Tibial nerve (tissue), 4 donors: ENCODE measurements around the gene CD300LD. TPM values are rescaled to one million over a fixed set of nuclear protein-coding genes. Genes with fewer than 3 reads are reported as not detected.

Source experiments
- DNase-seq, 2 donors: peaks; one replicate each; pipeline ENCODE4 v3.0.0-alpha.2; 2019; ENCODE audit warnings: low spot score in 2 of 2
- H3K27ac ChIP-seq, 4 donors: fragments of 200-600 bp; sonication (generic) in 3 of 4; one replicate each; pipeline ENCODE4 v1.5.1; 2017 to 2019; ENCODE audit warnings: mild to moderate bottlenecking in 1 of 4
- H3K27me3 ChIP-seq, 2 donors: fragments of 200-600 bp; sonication (generic) in 1 of 2; one replicate each; pipeline versions ENCODE4 v1.5.1 to v1.6.0; 2017 to 2019
- H3K36me3 ChIP-seq, 3 donors: fragments of 200-600 bp; sonication (generic); one replicate each; pipeline ENCODE4 v1.5.1; 2018 to 2019
- H3K4me1 ChIP-seq, 4 donors: fragments of 200-600 bp; sonication (generic) in 3 of 4; one replicate each; pipeline ENCODE4 v1.5.1; 2017 to 2019
- H3K4me3 ChIP-seq, 4 donors: fragments of 200-600 bp; sonication (generic) in 3 of 4; one replicate each; pipeline ENCODE4 v1.5.1; 2017 to 2019; ENCODE audit warnings: mild to moderate bottlenecking in 1 of 4, moderate library complexity in 1 of 4
- H3K9me3 ChIP-seq, 4 donors: fragments of 200-600 bp; sonication (generic) in 3 of 4; one replicate each; pipeline ENCODE4 v1.5.1; 2017 to 2019
- EP300 ChIP-seq, 2 donors: sonication (generic); formaldehyde crosslinking; IDR thresholded peaks; one replicate each; pipeline ENCODE4 v1.6.1; 2017; ENCODE audit warnings: antibody characterized with exemption in 2 of 2, mild to moderate bottlenecking in 1 of 2
- POLR2A ChIP-seq, 2 donors: fragments of 450-650 bp; IDR thresholded peaks; one replicate each; pipeline ENCODE4 v1.6.1; 2017; ENCODE audit warnings: antibody characterized with exemption in 2 of 2, mild to moderate bottlenecking in 2 of 2, moderate library complexity in 2 of 2
- WGBS, 2 donors: methylation state at CpG; one replicate each; pipeline ENCODE4 v1.1.5; 2018; 5-methylcytosine and 5-hydroxymethylcytosine counted together
- total RNA-seq, 4 donors: library from RNA; depleted of rRNA; stranded (reverse); fragments of >200 nt; gene quantifications; one replicate each; pipeline ENCODE4 v1.1.0, GENCODE V29; 2016
- TF ChIP-seq, protein P1 (sequence below), 5 experiments: fragments of 200-600 bp in 3 of 5; fragments of 450-650 bp in 2 of 5; sonication (generic) in 3 of 5; IDR thresholded peaks; one replicate each; pipeline ENCODE4 v1.5.1; 2016 to 2019; ENCODE audit warnings: antibody characterized with exemption in 5 of 5, mild to moderate bottlenecking in 3 of 5, moderate library complexity in 2 of 5

Gene CD300LD
- total RNA-seq, 4 donors from 2014 or later: not detected

GRCh38 chr17:74616696-74617095 lies 24.6 kb upstream of the CD300LD start:
- Histone ChIP-seq H3K27ac (no peak overlapping the region), H3K9me3 (no peaks in the 10 kb centered on the region), H3K4me3 (no peak overlapping the region), H3K36me3 (no peaks in the 10 kb centered on the region), H3K27me3 (no peaks in the 10 kb centered on the region), H3K4me1 (no peaks in the 10 kb centered on the region)
- TF ChIP-seq, protein P1, sequence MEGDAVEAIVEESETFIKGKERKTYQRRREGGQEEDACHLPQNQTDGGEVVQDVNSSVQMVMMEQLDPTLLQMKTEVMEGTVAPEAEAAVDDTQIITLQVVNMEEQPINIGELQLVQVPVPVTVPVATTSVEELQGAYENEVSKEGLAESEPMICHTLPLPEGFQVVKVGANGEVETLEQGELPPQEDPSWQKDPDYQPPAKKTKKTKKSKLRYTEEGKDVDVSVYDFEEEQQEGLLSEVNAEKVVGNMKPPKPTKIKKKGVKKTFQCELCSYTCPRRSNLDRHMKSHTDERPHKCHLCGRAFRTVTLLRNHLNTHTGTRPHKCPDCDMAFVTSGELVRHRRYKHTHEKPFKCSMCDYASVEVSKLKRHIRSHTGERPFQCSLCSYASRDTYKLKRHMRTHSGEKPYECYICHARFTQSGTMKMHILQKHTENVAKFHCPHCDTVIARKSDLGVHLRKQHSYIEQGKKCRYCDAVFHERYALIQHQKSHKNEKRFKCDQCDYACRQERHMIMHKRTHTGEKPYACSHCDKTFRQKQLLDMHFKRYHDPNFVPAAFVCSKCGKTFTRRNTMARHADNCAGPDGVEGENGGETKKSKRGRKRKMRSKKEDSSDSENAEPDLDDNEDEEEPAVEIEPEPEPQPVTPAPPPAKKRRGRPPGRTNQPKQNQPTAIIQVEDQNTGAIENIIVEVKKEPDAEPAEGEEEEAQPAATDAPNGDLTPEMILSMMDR (IDR thresholded peaks at IDR 0.05): no peak
- no peak for TF ChIP-seq EP300 (IDR thresholded peaks at IDR 0.05)
- TF ChIP-seq POLR2A (IDR thresholded peaks at IDR 0.05): no peak
- WGBS, 2 donors: 86 to 91% methylated on average over 7 of the region's 7 CpGs
- no peak for DNase-seq

GRCh38 chr17:74612046-74612445 lies 20.0 kb upstream of the CD300LD start:
- TF ChIP-seq, protein P1 (IDR thresholded peaks at IDR 0.05): no peak
- TF ChIP-seq EP300 (IDR thresholded peaks at IDR 0.05) (no peak), POLR2A (IDR thresholded peaks at IDR 0.05) (no peak)
- H3K36me3 ChIP-seq: no peaks in the 10 kb centered on the region
- no peak overlapping the region for H3K27ac ChIP-seq
- H3K9me3 ChIP-seq: peaks cover 0 to 8% (median 0%) of the 10 kb centered on the region in 4 donors
- no peak overlapping the region for H3K4me3 ChIP-seq
- 84 to 90% methylated on average over 6 of the region's 6 CpGs for WGBS, 2 donors
- no peaks in the 10 kb centered on the region for H3K27me3 ChIP-seq
- no peak for DNase-seq
- no peaks in the 10 kb centered on the region for H3K4me1 ChIP-seq

- no peak for TF ChIP-seq EP300 (IDR thresholded peaks at IDR 0.05)
- TF ChIP-seq, protein P1 (IDR thresholded peaks at IDR 0.05): no peak
- no peak for TF ChIP-seq POLR2A (IDR thresholded peaks at IDR 0.05)
- 29 to 30% methylated on average over 2 of the region's 2 CpGs for WGBS, 2 donors
- peaks cover 0 to 6% (median 0%) of the 10 kb centered on the region in 4 donors for H3K4me1 ChIP-seq
- H3K9me3 ChIP-seq: peaks cover 0 to 8% (median 0%) of the 10 kb centered on the region in 4 donors
- no peaks in the 10 kb centered on the region for H3K36me3 ChIP-seq
- H3K27me3 ChIP-seq: no peaks in the 10 kb centered on the region
- no peak for DNase-seq
- no peak overlapping the region for H3K27ac ChIP-seq
- no peak overlapping the region for H3K4me3 ChIP-seq
Observed at GRCh38 chr17:74610108-74610507, 18.0 kb upstream of the CD300LD start.

GRCh38 chr17:74608511-74608910 lies 16.4 kb upstream of the CD300LD start:
- H3K9me3 ChIP-seq: peaks cover 0 to 8% (median 0%) of the 10 kb centered on the region in 4 donors
- H3K4me1 ChIP-seq: peaks cover 0 to 11% (median 0%) of the 10 kb centered on the region in 4 donors
- peaks cover 0 to 4% of the 10 kb centered on the region in 2 donors for H3K27me3 ChIP-seq
- H3K27ac ChIP-seq: no peak overlapping the region
- no peak overlapping the region for H3K4me3 ChIP-seq
- WGBS, 2 donors: 94% methylated on average over 3 of the region's 3 CpGs
- TF ChIP-seq EP300 (IDR thresholded peaks at IDR 0.05): no peak
- TF ChIP-seq POLR2A (IDR thresholded peaks at IDR 0.05): no peak
- TF ChIP-seq, protein P1 (IDR thresholded peaks at IDR 0.05): no peak
- no peak for DNase-seq
- H3K36me3 ChIP-seq: no peaks in the 10 kb centered on the region

- no peak for DNase-seq
- peaks cover 0 to 5% of the 10 kb centered on the region in 2 donors for H3K27me3 ChIP-seq
- WGBS, 2 donors: 48 to 61% methylated on average over 1 of the region's 1 CpG
- H3K4me3 ChIP-seq: no peak overlapping the region
- H3K9me3 ChIP-seq: peaks cover 0 to 8% (median 0%) of the 10 kb centered on the region in 4 donors
- H3K4me1 ChIP-seq: peaks cover 0 to 11% (median 0%) of the 10 kb centered on the region in 4 donors
- no peak for TF ChIP-seq POLR2A (IDR thresholded peaks at IDR 0.05)
- H3K27ac ChIP-seq: no peak overlapping the region
- no peaks in the 10 kb centered on the region for H3K36me3 ChIP-seq
Observed at GRCh38 chr17:74607221-74607620, 15.1 kb upstream of the CD300LD start.

- no peak for TF ChIP-seq EP300 (IDR thresholded peaks at IDR 0.05)
- no peak for TF ChIP-seq POLR2A (IDR thresholded peaks at IDR 0.05)
- TF ChIP-seq, protein P1 (IDR thresholded peaks at IDR 0.05): no peak
- no peaks in the 10 kb centered on the region for H3K36me3 ChIP-seq
- H3K4me1 ChIP-seq: peaks cover 0 to 11% (median 0%) of the 10 kb centered on the region in 4 donors
- H3K27ac ChIP-seq: no peak overlapping the region
- 80 to 89% methylated on average over 8 of the region's 8 CpGs for WGBS, 2 donors
- no peak overlapping the region for H3K4me3 ChIP-seq
- H3K27me3 ChIP-seq: peaks cover 0 to 5% of the 10 kb centered on the region in 2 donors
- H3K9me3 ChIP-seq: peaks cover 0 to 8% (median 0%) of the 10 kb centered on the region in 4 donors
- no peak for DNase-seq
Observed at GRCh38 chr17:74606050-74606449, 14.0 kb upstream of the CD300LD start.
